HG03025 (cell line): ENCODE data around the gene SLC39A11.
A peak's percentile ranks its signal among the peaks of the same experiment; 100 is the strongest.
"Not testable (repeated sequence)": the region's sequence is repeated elsewhere in the genome, so short reads cannot be mapped to it uniquely, and the experiment has no call there.

ENCODE experiments used
- ATAC-seq: cut with Tn5 transposase; IDR thresholded peaks from one replicate; pipeline ENCODE4 v1.9.1; 2021; ENCODE audit warnings: mild to moderate bottlenecking, moderate library complexity; ENCODE audit not compliant: unreplicated experiment, low FRiP score

Gene SLC39A11

DNA sequence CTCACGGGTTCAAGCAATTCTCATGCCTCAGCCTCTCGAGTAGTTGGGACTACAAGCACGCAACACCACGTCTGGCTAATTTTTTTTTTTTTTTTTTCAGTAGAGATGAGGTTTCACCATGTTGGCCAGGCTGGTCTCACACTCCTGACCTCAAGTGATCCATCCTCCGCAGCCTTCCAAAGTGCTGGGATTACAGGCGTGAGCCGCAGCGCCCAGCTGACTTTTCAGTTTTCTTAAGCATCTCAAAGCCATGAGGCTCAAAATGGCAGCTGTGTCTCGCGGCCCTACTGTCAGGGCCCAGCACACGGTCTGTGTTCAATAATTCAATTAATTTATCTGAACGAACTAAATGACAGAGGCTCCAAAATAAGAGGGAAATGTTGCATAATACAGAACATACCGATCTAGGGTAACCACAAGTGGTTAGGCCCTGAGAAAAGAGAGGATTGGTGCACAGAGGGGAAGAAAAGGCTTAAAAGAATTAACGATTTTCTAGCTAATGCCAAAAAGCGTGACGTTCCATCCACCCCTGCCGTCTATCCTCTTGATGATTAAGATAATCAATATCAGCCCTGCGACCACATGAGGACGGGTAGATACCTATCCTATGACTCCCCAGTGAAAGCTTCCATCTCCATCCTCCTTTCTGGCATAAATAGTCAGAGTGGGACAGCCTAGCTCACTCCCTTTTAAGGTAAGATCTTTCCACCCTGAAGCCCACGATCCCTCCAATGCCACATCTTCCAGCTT, 136.9 kb downstream of the SLC39A11 start:
- no peak for ATAC-seq

DNA sequence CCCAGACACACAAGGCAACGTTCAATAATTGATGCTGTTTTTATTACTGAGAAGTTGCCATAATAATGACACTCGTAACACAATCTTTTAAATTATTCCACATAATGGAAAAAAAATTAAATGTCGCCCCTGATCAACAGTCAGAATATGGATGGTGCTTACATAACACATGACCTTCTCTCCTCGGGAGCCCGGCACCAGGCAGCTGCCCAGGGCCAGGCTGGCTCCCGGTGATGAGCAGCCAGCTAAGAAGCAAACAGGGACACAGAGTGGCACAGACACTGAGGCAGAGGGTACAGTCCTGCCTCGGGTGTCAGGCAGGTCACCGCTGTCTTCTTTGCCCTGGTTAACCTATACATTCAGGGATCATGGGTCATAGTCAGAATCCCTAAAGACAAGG, 137.9 kb downstream of the SLC39A11 start:
- ATAC-seq = no peak

DNA sequence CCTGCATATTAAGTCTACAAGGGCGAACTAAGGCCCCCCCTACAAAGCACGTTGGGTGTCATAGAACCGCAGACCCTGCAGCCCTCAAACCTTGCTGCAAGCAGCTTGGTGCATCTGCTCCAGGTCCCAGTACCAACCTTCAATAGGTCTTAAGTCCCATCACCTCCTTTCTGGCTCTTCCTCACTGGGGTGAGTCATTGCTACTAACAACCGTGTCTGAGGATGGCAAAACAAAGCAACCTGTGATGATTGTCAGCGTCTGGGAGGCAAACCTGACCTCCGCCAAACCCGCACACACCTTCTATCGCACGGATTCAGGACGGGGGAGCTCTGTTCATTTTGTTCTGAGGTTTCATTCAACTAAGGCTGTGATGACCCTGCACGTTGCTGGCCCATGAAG, 138.9 kb downstream of the SLC39A11 start:
- no peak for ATAC-seq

DNA sequence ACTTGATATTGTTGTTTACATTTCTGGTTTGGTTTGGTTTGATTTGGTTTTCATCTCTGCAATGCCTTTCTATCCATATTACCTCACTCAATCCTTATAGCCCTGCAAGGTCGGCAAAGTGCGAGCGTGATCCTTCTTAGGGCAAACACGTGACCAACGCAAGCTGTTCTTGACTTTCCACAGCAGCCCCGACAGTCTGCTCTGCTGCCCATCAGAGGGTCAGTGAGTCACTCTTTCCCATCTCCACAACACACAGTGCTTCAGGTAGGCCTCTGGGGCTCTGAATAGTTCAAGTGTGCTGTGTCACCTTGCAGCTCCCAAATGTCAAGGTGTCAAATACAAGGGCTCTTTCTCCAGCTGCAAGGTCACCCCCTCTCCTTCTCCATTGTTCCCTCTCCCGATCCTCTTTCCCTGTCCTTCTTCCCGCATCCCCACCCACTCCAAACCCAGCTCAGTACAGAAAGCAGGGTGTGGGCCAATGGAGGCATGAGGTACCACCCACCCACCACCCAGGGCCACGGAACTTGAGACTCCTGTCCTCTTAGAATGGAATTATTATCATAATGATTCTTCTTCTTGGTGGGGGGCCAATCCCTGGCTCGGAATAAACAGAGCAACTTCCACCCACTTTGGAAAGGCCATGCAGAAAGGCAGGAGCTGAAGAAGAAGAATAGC, 139.7 kb downstream of the SLC39A11 start:
- no peak for ATAC-seq

DNA sequence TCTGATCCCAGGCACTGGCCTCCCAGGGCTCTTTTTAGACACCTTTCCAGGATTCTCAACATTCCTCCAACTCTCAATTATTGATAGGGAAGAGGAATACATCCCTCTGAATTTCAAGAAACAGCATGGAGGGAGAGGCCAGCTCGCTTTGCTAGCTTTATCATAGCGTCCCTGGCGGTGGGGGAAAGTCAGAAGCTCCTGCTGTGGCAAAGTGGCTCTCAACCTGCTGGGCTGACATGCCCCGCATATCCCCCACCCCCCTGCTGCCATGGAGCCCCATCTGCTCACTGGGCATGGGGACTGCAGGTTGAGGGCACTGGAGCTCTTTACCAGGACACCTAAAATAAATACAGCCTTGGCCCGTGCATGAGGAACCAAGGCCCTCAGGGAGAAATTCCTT, 140.3 kb downstream of the SLC39A11 start:
- ATAC-seq = no peak

DNA sequence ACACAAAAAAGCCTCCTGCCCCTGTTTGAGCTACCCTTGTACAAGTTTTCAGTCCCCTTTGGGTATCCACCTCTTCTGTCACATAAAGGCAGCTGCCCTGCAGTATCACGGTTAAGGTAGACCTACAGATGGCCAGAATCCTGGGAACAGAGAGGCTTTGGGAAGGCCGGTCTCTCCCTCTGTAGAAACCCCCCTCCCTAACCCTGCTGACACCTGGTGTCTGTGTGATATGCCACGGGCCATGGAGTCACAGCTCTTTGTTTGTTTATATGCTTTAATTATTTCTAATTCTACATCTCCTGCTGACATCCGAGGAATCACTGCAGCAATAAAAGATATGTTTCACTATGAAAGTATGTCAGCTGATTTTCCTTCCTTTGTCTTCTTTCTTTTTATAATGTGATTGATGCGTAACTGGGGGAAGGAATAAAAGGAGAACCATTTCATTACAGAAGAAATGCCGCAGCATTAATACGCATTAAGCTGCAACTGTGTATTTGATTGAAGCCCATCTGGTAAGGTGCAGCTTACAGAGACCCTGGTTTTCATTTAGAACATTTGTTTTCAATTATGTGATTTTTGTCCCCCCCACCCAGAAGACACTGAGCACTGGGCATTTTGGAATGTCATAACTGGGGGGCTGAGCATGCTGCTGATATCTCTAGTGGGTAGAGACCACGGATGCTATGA, 142.1 kb downstream of the SLC39A11 start:
- no peak for ATAC-seq

DNA sequence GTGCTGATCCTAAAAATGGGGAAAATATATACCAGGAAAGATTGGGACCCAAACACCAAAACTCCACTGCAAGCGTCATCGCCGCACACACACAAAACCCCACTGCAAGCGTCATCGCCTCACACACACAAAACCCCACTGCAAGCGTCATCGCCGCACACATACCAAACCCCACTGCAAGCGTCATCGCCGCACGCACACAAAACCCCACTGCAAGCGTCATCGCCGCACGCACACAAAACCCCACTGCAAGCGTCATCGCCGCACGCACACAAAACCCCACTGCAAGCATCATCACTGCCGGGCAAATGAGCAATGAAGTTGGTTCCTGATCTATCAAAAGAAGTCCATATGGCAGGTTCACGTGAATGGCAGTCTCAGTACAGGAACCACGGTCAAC, 144.4 kb downstream of the SLC39A11 start:
- ATAC-seq = no peak

DNA sequence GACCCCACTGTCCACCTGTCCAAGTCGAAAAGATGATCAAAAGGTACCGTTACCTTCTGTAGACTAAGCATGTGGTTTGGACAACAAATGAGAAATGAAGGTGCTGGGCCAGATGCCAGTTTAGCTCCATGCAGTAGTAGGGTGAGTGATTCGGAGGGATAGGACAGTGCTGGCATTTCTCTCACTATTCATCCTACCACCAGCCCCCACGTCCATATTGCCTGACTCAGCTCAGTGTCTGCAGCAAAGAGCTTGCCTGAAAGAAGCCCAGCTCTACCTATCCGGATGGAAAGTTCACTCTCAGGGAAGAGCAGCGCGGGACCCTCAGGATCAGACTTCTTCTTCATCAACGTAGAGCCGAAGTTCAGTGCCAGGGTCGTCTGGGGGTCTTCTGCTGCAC, 145.0 kb downstream of the SLC39A11 start:
- no peak for ATAC-seq

DNA sequence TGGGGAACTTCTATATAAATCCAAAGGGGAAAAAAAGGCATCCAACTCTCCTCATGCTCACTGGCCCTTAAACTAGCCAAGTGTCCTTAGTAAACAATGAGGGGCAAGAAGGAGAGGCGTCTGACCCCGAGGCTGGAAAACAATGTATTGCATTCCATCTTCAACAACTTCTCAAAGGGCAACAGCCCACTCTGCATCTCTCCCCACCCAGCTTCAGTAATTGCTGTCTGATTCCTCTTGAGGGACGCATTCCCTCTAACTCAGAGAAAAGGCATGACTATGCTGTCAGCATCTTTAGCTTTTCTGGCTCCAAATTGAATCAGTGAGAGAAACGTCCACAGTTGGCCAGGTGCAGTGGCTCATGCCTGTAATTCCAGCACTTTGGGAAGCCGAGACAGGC, 145.8 kb downstream of the SLC39A11 start:
- ATAC-seq = no peak

DNA sequence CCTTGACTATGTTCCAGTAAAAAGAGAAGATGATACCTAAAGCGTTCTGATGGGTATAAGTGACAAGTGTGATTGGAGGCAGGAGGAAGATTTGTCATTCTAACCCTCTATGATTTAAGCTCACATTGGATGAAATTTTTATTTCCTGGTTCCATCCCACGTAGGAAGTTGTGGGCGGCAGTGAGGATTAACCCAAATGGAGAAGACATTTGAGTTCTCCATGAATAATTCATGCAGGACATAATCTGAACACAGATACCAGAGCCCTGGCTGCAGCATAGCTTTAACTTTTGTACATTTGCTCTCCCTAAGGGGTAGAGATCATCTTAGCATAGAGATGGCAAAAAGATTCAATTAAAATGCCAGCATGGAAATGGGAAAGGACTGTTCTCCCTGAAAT, 146.3 kb downstream of the SLC39A11 start:
- no peak for ATAC-seq

DNA sequence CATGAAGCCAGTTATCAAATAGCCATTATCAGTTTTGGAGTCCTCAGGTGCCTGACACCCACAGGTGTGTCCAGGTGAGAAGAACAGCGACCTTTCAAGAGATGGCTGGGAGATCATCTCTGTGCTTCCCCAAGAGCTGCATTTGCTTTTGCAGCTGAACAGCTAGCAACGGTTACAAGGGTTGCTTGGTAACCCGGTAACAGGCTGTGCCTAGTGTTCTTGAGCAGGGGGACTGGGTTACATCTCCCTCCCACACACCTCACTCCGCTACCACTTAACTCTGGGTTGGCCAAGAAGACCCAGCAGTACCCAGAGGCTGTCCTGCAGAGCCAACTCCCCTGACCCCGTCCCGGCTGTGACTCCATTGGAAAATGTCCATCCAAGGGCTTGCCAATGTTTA, 147.0 kb downstream of the SLC39A11 start:
- no peak for ATAC-seq

DNA sequence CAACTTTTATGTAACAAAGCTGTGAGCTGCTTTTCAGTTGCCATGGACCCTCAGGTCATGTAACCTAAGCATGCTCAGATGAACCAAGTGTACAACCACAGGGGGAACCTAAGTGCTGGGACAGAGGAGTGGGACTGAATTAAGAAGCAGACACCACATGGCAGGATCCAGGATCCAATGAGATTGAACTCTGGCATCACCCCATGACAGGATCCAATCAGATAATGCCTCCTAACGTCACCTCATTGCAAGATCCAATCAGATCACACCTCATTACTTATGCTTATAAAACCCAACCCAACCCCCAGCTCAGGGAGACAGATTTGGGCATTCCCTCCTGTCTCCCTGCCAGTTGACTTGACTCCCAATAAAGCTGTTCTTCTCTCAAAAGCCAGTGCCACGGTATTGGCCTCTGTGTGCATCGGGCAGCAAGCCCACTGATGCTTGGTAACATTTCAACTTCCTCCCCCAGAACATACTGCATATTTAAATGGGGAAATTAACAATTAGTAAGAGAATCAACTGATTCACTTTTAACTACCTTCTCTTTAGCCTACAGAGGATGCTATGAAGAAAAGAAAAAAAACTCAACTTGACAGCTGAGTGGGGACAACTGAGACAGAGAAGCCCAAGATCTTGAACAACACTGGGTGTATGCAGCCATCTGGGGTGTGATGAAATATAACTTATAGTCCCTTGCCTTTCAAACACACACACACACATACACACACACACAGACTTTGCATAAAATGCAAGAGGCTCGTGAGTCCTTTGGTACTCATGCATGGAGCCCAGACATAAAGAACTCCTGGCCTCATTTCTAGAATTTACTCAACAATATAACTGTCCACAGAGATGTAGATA, 148.4 kb downstream of the SLC39A11 start:
- ATAC-seq = no peak

DNA sequence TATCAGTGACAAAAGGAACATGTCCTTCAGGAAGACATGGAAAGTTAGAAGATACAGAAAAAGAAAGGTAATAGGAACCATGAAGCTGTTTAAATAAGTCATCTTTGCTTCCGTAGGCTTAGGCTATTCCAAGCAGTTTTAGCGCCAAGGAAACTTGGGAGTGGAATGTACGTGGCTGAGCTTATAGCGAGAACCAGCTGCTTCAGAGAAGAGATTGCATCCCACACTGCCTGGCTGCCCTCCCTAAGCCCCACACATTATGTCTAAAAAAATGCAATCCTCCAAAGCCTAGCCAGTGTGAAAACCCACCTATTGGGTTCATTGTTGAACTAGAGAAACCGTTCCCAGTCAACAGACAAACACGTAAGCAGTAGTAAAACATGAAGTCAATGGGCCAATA, 149.9 kb downstream of the SLC39A11 start:
- ATAC-seq = no peak

DNA sequence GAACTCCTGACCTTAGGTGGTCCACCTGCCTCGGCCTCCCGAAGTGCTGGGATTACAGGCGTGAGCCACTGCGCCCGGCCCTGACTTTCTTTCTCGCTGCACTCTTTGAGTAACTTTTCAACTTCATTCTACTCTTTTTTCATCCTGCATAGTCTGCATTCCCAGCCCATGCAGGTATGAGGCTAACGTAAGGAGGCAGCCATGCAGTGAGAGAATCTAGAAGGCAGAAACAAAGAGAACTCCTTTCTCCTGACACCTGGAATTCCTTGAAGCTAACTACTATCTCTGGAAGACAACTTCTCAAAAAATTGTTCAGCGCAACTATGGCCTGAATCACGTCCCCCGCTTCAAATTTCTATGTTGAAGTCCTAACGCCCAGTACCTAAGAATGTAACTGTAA, 152.0 kb downstream of the SLC39A11 start:
- ATAC-seq = no peak

DNA sequence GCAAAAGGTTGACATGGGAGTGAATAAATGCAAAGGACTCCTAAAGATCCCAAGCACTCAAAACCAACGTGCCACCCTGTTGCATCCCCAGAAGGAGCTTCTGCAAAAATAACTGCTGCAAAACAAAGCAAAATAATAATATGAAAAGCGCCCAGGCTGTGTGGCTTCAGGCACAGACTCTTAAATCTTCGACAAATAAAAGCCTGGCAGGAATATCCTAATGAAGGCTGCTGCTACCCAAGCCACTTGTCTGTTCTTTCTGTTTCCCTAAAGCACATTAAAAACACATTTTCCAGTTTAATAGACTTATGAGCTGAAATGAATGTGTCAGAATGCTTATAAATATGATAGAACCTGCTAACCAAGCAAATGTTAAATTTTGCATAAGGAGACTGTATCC, 154.0 kb downstream of the SLC39A11 start:
- no peak for ATAC-seq

DNA sequence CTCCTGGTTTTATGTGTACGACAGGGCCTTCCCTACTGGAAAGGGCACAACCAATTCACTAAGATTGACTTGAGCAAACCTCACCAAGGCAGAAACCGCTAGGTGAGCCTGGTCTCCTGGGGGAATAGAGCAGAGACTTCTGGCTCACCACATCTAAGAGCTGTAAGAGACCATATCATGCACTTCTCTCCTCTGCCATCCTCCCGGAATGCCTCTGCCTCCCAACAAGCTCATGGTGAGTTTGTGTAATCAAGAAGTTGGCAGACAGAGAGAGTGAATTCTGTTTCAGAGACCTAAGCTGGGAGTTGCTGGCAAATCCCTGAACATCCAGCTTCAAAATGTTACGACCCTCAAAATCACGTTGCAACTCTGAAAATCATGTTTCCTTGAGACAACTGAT, 154.8 kb downstream of the SLC39A11 start:
- ATAC-seq = no peak

DNA sequence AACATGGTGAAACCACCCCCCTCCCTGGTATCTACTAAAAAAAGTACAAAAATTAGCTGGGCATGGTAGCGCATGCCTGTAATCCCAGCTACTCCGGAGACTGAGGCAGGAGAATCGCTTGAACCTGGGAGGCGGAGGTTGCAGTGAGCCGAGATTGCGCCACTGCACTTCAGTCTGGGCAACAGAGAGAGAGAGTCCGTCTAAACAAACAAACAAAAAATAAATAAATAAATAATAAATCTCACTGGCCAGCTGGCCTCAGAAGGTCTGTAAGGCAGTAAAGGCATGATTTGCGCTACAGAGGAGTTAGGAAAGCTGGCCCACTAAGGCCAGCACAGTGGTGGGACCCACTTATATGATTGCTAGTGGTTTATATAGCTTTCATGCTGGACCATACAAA, 155.2 kb downstream of the SLC39A11 start:
- ATAC-seq = not testable (repeated sequence)

DNA sequence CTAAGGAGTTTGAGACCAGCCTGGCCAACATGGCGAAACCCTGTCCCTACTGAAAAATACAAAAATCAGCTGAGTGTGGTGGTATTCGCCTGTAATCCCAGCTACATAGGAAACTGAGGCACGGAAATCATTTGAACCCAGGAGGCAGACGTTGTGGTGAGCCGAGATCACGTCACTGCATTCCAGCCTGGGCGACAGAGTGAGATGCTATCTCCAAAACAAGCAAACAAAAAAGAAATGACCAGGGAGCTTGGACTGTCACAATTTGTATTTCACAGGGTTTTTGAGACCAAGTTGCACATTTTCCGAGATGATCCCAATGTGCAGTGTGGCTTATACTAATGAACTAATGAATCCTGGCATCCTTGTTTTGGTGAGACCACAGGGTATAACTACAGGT, 156.5 kb downstream of the SLC39A11 start:
- ATAC-seq = no peak

DNA sequence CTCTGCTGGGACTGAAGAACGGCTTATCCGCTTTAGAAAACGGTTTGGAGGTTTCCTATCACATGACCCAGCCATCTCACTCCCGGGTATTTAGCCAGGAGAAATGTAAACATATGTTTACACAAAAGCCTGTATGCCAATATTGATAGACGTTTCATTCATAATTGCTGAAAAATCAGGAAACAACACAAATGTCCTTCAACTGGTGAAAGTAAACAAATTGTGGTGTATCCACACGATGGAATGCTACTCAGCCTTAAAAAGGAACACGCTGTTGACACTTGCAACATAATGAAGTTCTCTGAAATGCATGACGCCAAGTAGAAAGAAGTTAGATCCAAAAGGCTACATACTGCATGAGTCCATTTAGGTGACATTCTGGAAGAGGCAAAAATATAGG, 157.6 kb downstream of the SLC39A11 start:
- ATAC-seq = no peak

DNA sequence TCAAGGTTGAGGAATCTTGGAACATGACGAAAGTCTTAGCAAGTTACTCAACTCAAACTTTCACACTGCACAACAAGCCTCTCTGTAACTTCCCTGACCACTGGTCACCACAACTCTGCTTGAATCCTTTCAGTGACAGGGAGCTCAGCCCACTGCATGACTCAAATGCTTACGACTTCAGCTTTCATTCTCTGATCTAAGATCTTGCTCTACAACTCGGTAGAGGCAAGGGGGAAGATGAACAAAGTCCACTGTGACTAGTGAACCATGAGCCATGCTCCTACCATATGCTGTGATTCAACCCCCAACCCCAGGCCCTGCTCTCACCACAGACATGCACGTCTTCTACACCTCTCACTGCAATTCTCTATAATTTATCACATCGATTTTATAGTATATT, 160.9 kb downstream of the SLC39A11 start:
- ATAC-seq = peak; percentile 53

DNA sequence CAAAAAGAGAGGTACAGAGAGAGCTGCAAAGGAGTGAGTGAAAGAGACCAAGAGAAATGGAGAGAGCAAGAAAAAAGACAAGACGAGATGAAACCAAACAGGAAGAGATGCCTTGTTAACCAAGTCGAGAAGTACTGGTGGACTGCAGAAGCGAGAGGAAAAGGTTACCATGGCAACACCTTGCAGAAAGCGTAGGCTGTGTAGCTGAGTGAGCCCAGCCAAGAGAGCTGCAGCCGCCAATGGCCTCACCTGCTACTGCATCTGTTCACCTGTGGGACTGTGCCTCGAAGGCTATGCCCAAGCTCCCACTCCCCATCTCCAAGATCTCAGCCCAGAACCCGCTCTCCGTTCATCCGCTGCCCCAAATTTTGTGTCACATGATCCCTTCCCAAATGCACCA, 161.3 kb downstream of the SLC39A11 start:
- ATAC-seq = peak; percentile 86
